ENCODE data around the gene DNAH12.

DNA sequence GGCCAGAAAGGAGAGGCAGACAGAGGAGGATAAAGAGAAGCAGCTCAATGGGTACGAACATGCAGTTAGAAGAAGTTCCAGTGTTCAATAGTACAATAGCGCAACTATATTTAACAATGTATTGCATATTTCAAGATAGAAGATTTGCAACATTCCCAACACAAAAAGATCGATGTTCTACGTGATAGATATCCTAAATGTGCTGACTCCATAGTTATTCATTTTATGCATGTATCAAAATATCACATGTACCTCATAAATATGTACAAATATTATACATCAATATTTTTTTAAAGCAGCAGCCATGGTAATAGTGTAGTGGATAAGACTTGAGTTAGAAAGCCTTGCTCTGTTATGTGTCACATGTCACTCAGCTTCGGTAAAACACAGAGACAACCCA lies 141.5 kb downstream of the DNAH12 start:
- TF ChIP-seq, protein P1, sequence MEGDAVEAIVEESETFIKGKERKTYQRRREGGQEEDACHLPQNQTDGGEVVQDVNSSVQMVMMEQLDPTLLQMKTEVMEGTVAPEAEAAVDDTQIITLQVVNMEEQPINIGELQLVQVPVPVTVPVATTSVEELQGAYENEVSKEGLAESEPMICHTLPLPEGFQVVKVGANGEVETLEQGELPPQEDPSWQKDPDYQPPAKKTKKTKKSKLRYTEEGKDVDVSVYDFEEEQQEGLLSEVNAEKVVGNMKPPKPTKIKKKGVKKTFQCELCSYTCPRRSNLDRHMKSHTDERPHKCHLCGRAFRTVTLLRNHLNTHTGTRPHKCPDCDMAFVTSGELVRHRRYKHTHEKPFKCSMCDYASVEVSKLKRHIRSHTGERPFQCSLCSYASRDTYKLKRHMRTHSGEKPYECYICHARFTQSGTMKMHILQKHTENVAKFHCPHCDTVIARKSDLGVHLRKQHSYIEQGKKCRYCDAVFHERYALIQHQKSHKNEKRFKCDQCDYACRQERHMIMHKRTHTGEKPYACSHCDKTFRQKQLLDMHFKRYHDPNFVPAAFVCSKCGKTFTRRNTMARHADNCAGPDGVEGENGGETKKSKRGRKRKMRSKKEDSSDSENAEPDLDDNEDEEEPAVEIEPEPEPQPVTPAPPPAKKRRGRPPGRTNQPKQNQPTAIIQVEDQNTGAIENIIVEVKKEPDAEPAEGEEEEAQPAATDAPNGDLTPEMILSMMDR (IDR thresholded peaks at IDR 0.05; ENCODE audit: low read depth, low read length, missing input control) = no peak
- no peak for TF ChIP-seq SP1 (IDR thresholded peaks at IDR 0.05)
